Chondrocyte (in vitro differentiated cells): ENCODE data around the gene TTLL10. TPM values are rescaled to one million over a fixed set of nuclear protein-coding genes. Genes with fewer than 3 reads are reported as not detected.

ENCODE experiments used
- DNase-seq: peaks from one replicate; pipeline ENCODE4 v3.0.0; 2021; ENCODE audit warnings: mixed read lengths, low spot score
- H3K27ac Mint-ChIP-seq: one replicate; pipeline ENCODE4 v1.8.0; 2021; ENCODE audit warnings: mild to moderate bottlenecking, moderate library complexity, mixed read lengths; ENCODE audit not compliant: unreplicated experiment
- H3K27me3 Mint-ChIP-seq: 2 replicates; pipeline ENCODE4 v1.8.0; 2021; ENCODE audit warnings: low read depth, mixed read lengths
- H3K36me3 Mint-ChIP-seq: 2 replicates; pipeline ENCODE4 v1.8.0; 2021; ENCODE audit warnings: low read depth, mixed read lengths
- H3K4me1 Mint-ChIP-seq: 2 replicates; pipeline ENCODE4 v1.8.0; 2021; ENCODE audit warnings: low read depth, mild to moderate bottlenecking, mixed read lengths
- H3K4me3 Mint-ChIP-seq: one replicate; pipeline ENCODE4 v1.8.0; 2021; ENCODE audit warnings: mild to moderate bottlenecking, moderate library complexity, mixed read lengths; ENCODE audit not compliant: unreplicated experiment
- H3K9me3 Mint-ChIP-seq: 2 replicates; pipeline ENCODE4 v1.8.0; 2021; ENCODE audit warnings: low read depth, mixed read lengths
- CTCF ChIP-seq: fragments of 200-600 bp; sonication (generic); IDR thresholded peaks from 2 replicates; pipeline ENCODE4 v1.5.0; 2021; ENCODE audit warnings: antibody characterized with exemption, mild to moderate bottlenecking, moderate library complexity
- total RNA-seq: library from RNA; stranded (reverse); gene quantifications from 3 replicates; pipeline ENCODE4 v1.2.1, GENCODE V29; 2021

The TTLL10 gene
- total RNA-seq, 1 donor from 2014 or later, result not detected

DNA sequence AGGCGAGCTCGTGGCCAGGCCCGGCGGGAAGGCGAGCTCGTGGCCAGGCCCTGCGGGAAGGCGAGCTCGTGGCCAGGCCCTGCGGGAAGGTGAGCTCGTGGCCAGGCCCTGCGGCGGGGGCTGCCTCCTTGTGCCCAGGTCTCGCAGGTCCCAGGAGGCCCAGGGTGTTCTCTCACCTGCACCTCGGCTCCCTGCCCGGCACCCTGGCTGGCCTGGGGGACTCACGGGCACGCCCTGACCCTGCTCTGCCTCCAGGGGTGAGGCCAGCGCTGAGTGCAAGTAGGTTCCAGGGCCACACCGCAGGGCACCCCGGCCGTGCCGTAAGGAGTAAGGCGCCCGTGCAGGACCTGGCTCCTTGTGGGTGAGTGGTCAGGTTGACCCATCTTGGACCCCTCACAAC lies 53.7 kb downstream of the TTLL10 start:
- H3K4me3 Mint-ChIP-seq, result no peak overlapping the region
- peaks cover 18% of the 10 kb centered on the region for H3K36me3 Mint-ChIP-seq
- H3K27ac Mint-ChIP-seq, result no peak overlapping the region
- TF ChIP-seq CTCF, result no peak
- H3K4me1 Mint-ChIP-seq, result peaks cover 17% of the 10 kb centered on the region
- no peak for DNase-seq
- H3K9me3 Mint-ChIP-seq, result no peaks in the 10 kb centered on the region
- no peaks in the 10 kb centered on the region for H3K27me3 Mint-ChIP-seq

- Mint-ChIP-seq H3K4me3 (no peak overlapping the region), H3K27me3 (no peaks in the 10 kb centered on the region), H3K4me1 (peaks cover 17% of the 10 kb centered on the region), H3K27ac (no peak overlapping the region), H3K9me3 (no peaks in the 10 kb centered on the region), H3K36me3 (peaks cover 12% of the 10 kb centered on the region)
- TF ChIP-seq CTCF, result no peak
- DNase-seq, result no peak
Measured at GRCh38 chr1:1228187-1228586, 54.5 kb downstream of the TTLL10 start.

DNA sequence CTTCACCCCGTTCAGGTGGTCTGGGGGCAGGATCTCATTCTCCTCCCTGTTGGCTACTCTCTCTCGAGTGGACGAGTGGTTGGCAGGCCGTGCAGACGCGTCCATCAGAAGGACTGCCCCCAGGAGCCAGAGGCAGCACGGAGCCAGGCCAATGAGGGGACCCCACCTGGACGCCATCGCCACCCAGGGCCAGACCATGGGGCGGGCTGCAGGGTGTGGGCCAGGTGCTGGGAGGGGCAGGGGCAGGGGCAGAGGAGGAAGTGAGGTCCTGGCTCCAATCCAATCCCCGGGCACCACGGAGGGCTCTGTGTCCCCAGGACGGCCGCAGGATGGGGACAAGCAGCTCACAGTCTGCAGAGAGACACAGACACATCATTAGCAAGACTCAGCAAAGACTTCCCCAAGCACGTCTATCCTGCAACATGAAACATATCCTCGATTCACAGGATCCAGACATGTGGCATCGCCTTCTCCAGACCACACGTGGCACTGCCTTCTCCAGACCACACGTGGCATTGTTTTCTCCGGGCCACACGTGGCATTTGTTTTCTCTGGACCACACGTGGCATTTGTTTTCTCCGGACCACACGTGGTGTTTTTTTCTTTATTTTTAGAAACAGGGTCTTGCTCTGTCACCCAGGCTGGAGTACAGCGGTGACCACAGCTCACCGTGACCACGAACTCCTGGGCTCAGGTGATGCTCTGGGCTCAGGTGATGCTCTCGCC lies 55.1 kb downstream of the TTLL10 start:
- no peak for DNase-seq
- TF ChIP-seq CTCF, result no peak
- Mint-ChIP-seq H3K4me3 (no peak overlapping the region), H3K27me3 (no peaks in the 10 kb centered on the region), H3K36me3 (peaks cover 11% of the 10 kb centered on the region), H3K27ac (no peak overlapping the region), H3K4me1 (peaks cover 22% of the 10 kb centered on the region), H3K9me3 (no peaks in the 10 kb centered on the region)

DNA sequence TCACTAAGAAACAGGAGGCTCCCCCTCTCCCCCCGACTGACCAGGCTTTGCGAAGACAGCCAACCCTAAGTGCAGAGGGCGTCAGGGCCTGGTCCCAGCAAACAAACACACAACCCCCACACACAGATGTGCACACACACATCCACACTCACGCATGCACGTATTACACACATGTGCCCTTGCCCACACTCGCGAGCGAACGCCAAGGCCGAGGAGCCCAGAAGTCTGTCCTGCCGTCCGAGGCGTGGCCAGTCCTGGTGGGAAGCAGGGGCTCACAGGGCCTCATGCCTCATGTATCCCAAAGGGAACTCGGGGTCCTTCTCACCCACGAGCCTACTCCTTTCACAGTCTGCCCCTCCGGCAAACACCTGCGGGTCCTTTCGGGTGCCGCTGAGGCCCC lies 56.1 kb downstream of the TTLL10 start:
- H3K9me3 Mint-ChIP-seq, result no peaks in the 10 kb centered on the region
- H3K4me1 Mint-ChIP-seq, result peaks cover 32% of the 10 kb centered on the region
- H3K4me3 Mint-ChIP-seq, result peak overlapping the region; percentile 45
- peak overlapping the region; percentile 68 for H3K27ac Mint-ChIP-seq
- DNase-seq, result no peak
- no peak for TF ChIP-seq CTCF
- peaks cover 14% of the 10 kb centered on the region for H3K36me3 Mint-ChIP-seq
- H3K27me3 Mint-ChIP-seq, result no peaks in the 10 kb centered on the region

GRCh38 chr1:1230656-1231399 lies 57.1 kb downstream of the TTLL10 start:
- H3K36me3 Mint-ChIP-seq, result peaks cover 11% of the 10 kb centered on the region
- H3K4me3 Mint-ChIP-seq, result peak overlapping the region; percentile 91
- no peaks in the 10 kb centered on the region for H3K27me3 Mint-ChIP-seq
- no peaks in the 10 kb centered on the region for H3K9me3 Mint-ChIP-seq
- peak overlapping the region; percentile 86 for H3K27ac Mint-ChIP-seq
- peaks cover 32% of the 10 kb centered on the region for H3K4me1 Mint-ChIP-seq
- DNase-seq, result no peak
- peak; percentile 75 for TF ChIP-seq CTCF
